HS-27A (cell line): Measurements from ENCODE around the gene RIT2.
"Not testable (repeated sequence)": the region's sequence is repeated elsewhere in the genome, so short reads cannot be mapped to it uniquely, and the experiment has no call there.

Source experiments
- DNase-seq: peaks from one replicate; pipeline ENCODE4 v3.0.0-alpha.2; 2012; ENCODE audit warnings: low read depth, missing footprints

The RIT2 gene

GRCh38 chr18:42758852-42759251, 356.6 kb downstream of the RIT2 start:
- no peak for DNase-seq

GRCh38 chr18:42756214-42756613, 359.3 kb downstream of the RIT2 start:
- DNase-seq, result no peak

- DNase-seq, result no peak
Observed at GRCh38 chr18:42752916-42753315, 362.6 kb downstream of the RIT2 start.

GRCh38 chr18:42746794-42747193, 368.7 kb downstream of the RIT2 start:
- DNase-seq, result no peak

- no peak for DNase-seq
Observed at GRCh38 chr18:42745931-42746330, 369.6 kb downstream of the RIT2 start.

GRCh38 chr18:42745171-42745570, 370.3 kb downstream of the RIT2 start:
- DNase-seq, result no peak

GRCh38 chr18:42743373-42744138, 371.9 kb downstream of the RIT2 start:
- no peak for DNase-seq

GRCh38 chr18:42742969-42743368, 372.5 kb downstream of the RIT2 start:
- DNase-seq, result no peak

- DNase-seq, result no peak
Observed at GRCh38 chr18:42742474-42742873, 373.0 kb downstream of the RIT2 start.

GRCh38 chr18:42741805-42742347, 373.6 kb downstream of the RIT2 start:
- DNase-seq, result not testable (repeated sequence)

- not testable (repeated sequence) for DNase-seq
Observed at GRCh38 chr18:42741299-42741698, 374.2 kb downstream of the RIT2 start.

GRCh38 chr18:42736074-42736473, 379.4 kb downstream of the RIT2 start:
- no peak for DNase-seq

GRCh38 chr18:42734520-42734919, 381.0 kb downstream of the RIT2 start:
- DNase-seq, result no peak

- no peak for DNase-seq
Observed at GRCh38 chr18:42730272-42730671, 385.2 kb downstream of the RIT2 start.

- DNase-seq, result no peak
Observed at GRCh38 chr18:42719221-42719620, 396.3 kb downstream of the RIT2 start.

GRCh38 chr18:42712065-42712464, 403.4 kb downstream of the RIT2 start:
- no peak for DNase-seq

GRCh38 chr18:42707080-42707479, 408.4 kb downstream of the RIT2 start:
- no peak for DNase-seq

GRCh38 chr18:42706618-42707017, 408.9 kb downstream of the RIT2 start:
- DNase-seq, result no peak

- DNase-seq, result no peak
Observed at GRCh38 chr18:42706029-42706608, 409.4 kb downstream of the RIT2 start.
